GM12874 (cell line): ENCODE measurements around the gene ATP6V1E1.

Experiments
- TF ChIP-seq, protein P1 (sequence below): IDR thresholded peaks from 2 replicates; pipeline ENCODE4 v1.5.1; 2011; ENCODE audit warnings: low read depth, mild to moderate bottlenecking, control low read depth, low read length, moderate library complexity; ENCODE audit not compliant: insufficient read depth

The ATP6V1E1 gene

DNA sequence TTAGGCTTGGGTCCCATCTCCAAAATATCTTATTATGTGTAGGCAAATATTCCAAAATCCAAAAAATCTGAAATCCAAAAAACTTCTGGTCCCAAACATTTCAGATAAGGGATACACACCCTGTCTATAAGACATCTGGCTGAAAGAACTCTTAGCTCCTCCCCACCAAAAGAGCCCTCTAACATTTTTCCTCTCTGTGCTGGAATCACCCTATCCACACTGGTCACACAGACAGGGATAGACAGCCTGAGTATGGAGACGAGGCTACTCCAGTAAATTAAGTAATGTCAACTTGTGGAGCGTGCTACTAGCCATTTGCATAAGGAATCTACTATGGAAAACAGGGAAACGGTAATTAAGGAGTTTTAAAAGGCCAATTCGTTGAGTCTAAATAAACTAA lies 24.9 kb downstream of the ATP6V1E1 start:
- TF ChIP-seq, protein P1, sequence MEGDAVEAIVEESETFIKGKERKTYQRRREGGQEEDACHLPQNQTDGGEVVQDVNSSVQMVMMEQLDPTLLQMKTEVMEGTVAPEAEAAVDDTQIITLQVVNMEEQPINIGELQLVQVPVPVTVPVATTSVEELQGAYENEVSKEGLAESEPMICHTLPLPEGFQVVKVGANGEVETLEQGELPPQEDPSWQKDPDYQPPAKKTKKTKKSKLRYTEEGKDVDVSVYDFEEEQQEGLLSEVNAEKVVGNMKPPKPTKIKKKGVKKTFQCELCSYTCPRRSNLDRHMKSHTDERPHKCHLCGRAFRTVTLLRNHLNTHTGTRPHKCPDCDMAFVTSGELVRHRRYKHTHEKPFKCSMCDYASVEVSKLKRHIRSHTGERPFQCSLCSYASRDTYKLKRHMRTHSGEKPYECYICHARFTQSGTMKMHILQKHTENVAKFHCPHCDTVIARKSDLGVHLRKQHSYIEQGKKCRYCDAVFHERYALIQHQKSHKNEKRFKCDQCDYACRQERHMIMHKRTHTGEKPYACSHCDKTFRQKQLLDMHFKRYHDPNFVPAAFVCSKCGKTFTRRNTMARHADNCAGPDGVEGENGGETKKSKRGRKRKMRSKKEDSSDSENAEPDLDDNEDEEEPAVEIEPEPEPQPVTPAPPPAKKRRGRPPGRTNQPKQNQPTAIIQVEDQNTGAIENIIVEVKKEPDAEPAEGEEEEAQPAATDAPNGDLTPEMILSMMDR, result no peak

DNA sequence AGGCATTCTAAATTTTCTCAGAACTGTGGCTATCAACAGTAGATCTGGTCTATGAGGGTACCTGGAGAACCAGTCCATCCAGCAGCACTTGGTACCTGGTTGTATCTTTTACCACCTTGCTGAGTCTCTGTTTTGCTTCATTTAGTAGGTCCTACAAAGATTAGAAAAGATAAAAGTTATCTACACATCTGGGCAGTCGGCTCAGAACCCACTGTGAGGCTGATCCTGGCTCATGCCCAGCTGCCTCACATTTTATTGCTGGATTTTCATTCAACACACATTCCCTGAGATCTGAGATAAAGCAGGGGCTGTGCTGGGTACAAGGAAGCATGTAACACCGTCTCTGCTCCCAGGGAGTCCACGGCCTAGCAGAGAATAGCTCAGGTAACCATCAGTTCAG lies 27.5 kb downstream of the ATP6V1E1 start:
- TF ChIP-seq, protein P1, result no peak

DNA sequence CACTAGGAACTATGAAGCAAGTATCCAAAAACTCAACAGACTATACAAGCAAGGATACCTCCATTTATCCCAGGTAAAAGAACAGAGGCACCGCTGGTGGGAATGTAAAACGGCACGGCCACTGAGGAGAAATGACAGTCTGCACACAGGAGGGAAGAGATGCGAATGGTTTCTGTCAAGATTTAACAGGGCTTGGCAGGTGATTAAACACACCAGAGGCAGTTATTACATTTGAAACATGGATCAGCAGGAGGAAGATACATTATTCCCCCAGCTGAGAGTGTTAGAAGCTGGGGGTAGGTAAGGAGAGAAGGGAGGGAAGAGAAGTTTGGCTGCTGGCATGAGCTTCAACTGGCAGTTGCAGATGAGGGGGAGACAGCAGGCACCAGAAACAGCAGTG lies 30.2 kb downstream of the ATP6V1E1 start:
- TF ChIP-seq, protein P1, result no peak

DNA sequence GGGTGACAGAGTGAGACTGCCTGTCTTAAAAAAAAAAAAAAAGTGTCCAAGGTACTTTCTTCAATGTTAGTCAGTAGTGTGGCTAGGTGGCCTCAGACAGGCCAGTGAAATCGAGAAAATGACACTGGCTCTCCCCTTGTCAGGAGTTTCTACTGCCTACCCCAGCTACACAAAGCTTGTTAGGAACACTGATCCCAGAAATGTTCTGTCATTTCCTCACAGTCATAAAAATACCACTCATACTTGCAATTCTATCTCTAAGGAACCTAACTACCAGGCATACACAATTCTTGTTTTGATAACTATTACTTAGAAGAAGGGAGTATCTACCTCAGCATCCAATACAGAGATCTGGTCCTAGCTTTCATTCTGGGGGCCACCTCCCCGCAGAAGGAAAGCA lies 31.3 kb downstream of the ATP6V1E1 start:
- TF ChIP-seq, protein P1, result no peak

DNA sequence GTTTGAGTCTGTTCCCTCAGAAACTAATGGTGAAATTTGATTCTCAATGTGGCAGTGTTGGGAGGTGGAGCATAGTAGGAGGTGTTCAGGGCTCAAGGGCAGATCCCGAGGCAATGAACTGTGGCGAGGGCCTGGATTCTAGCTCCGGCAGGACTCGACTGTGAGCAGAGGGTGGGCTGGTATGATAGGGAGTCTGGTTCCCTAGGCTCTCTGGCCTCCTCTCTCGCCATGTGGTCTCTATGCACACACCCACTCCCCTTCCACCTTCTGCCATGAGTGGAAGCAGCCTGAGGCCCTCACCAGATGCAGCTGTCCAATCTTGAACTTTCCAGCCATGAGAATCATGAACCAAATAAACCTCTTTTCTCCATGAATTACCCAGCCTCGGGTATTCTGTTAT lies 32.3 kb downstream of the ATP6V1E1 start:
- TF ChIP-seq, protein P1, result no peak

DNA sequence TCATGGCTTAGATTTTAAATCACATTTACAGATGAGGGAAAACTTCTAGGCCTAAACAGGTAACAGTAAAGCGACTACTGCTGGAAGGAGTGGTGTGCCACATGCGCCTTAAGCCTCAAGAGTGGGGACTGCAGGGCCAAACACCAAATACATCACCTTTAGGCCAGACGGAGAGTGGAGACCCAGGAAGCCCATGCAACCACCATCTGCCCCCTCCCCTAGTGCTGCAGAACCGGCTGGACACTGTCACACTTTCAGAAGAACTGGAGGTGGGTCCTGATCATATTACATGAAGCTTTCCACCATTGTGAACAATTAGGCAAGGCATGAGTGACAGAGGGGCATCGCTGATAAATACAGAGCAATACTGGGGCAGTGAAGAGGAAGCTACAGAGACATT lies 36.3 kb downstream of the ATP6V1E1 start:
- TF ChIP-seq, protein P1, result no peak

DNA sequence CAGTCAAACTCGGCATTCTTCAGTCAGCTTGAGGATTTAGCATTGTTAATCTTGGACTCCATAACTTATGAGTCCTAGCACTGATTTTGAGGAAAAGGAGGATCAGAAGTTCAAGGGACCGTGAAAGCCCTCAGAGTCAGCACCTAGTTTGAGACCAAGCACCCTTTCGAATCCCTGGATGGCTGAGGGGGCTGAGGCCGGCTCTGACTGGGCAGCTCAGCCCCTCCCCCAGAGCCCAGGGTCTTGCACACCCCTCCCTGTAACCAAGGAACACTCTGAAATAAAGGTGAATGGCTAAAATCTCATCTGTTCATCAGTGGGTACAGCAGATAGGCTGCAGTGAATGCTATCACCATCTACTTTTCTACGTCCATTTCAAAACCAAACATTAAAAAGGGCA lies 38.0 kb downstream of the ATP6V1E1 start:
- TF ChIP-seq, protein P1, result no peak

DNA sequence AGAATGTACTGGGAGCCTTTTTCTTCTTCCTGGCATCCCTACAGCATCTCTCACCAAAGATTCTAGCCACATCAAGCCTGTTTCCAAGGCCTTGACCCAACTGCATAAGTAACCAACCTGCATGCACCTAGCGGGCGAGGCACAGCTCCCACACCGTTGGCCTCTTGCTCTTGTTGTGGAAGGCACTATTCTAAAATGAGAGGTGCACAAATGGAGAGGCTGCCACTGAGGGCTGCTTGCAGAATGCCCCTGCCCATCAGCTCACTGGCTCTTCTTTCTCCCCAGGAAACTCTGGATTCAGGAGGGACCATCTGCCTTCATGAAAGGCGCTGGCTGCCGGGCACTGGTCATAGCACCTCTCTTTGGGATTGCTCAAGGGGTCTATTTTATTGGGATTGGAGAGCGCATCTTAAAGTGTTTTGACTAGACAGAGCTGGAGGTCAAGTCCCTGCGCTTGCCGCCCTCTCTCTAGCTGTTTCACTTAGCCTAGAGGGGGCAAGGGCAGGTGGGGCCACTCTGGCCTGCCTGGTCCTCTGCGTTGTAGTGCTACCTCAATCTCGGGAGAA lies 38.7 kb downstream of the ATP6V1E1 start:
- TF ChIP-seq, protein P1, result no peak
